HepG2 (cell line): ENCODE measurements around the gene VMO1. TPM values are rescaled to one million over a fixed set of nuclear protein-coding genes. Genes with fewer than 3 reads are reported as not detected.

Experiments
- ATAD3A ChIP-seq: sonication (generic); formaldehyde crosslinking; IDR thresholded peaks from 2 replicates; pipeline ENCODE4 v1.4.0; 2020; ENCODE audit warnings: missing genetic modification reagents
- CAMTA2 ChIP-seq: sonication (generic); formaldehyde crosslinking; IDR thresholded peaks from 2 replicates; pipeline ENCODE4 v1.4.0; 2020; ENCODE audit warnings: mild to moderate bottlenecking, missing genetic modification reagents, borderline replicate concordance
- CCAR2 ChIP-seq: fragments of 200-400 bp; formaldehyde crosslinking; optimal IDR thresholded peaks from 2 replicates; pipeline ENCODE3; 2018; ENCODE audit warnings: low read depth, mild to moderate bottlenecking, low read length, moderate library complexity
- FOSL1 ChIP-seq: sonication (generic); formaldehyde crosslinking; IDR thresholded peaks from 2 replicates; pipeline ENCODE4 v1.9.0; 2021; ENCODE audit warnings: missing genetic modification reagents, borderline replicate concordance
- GFI1 ChIP-seq: sonication (generic); formaldehyde crosslinking; IDR thresholded peaks from 2 replicates; pipeline ENCODE4 v1.5.0; 2020; ENCODE audit warnings: missing genetic modification reagents, mild to moderate bottlenecking, borderline replicate concordance
- HOXA3 ChIP-seq: sonication (generic); formaldehyde crosslinking; IDR thresholded peaks from 2 replicates; pipeline ENCODE4 v1.5.0; 2020; ENCODE audit warnings: missing genetic modification reagents
- KMT2A ChIP-seq: sonication (generic); formaldehyde crosslinking; IDR thresholded peaks from 2 replicates; pipeline ENCODE4 v1.4.0; 2020; ENCODE audit warnings: missing genetic modification reagents
- PHB2 ChIP-seq: fragments of 450-650 bp; IDR thresholded peaks from 2 replicates; pipeline ENCODE4 v1.6.1; 2018; ENCODE audit not compliant: partially characterized antibody
- PHF21A ChIP-seq: sonication (generic); formaldehyde crosslinking; IDR thresholded peaks from 2 replicates; pipeline ENCODE4 v1.5.0; 2020; ENCODE audit warnings: mild to moderate bottlenecking, missing genetic modification reagents
- RBAK ChIP-seq: sonication (generic); formaldehyde crosslinking; IDR thresholded peaks from 2 replicates; pipeline ENCODE4 v1.5.1; 2020; ENCODE audit warnings: mild to moderate bottlenecking, missing genetic modification reagents
- RBFOX2 ChIP-seq: fragments of 200-400 bp; formaldehyde crosslinking; IDR thresholded peaks from 2 replicates; pipeline ENCODE4 v1.6.1; 2017; ENCODE audit warnings: low read depth, mild to moderate bottlenecking, low read length
- REXO4 ChIP-seq: sonication (generic); formaldehyde crosslinking; IDR thresholded peaks from 2 replicates; pipeline ENCODE4 v1.8.0; 2022; ENCODE audit warnings: missing genetic modification reagents, mild to moderate bottlenecking, borderline replicate concordance
- RNF2 ChIP-seq: fragments of 450-650 bp; conservative IDR thresholded peaks from 2 replicates; pipeline ENCODE4 v1.6.1; 2016; ENCODE audit warnings: low read depth
- SRSF1 ChIP-seq: fragments of 200-400 bp; formaldehyde crosslinking; optimal IDR thresholded peaks from 2 replicates; pipeline ENCODE3; 2017; ENCODE audit warnings: mild to moderate bottlenecking, low read depth, low read length, moderate library complexity
- SRY ChIP-seq: sonication (generic); formaldehyde crosslinking; IDR thresholded peaks from 2 replicates; pipeline ENCODE4 v1.8.0; 2022; ENCODE audit warnings: mild to moderate bottlenecking, missing genetic modification reagents
- SYNCRIP ChIP-seq: fragments of 200-400 bp; formaldehyde crosslinking; IDR thresholded peaks from 2 replicates; pipeline ENCODE4 v1.6.1; 2018; ENCODE audit warnings: mild to moderate bottlenecking, low read depth, low read length; ENCODE audit not compliant: insufficient read depth
- TAF15 ChIP-seq: fragments of 200-400 bp; formaldehyde crosslinking; IDR thresholded peaks from one replicate; pipeline ENCODE4 v1.6.1; 2018; ENCODE audit warnings: mild to moderate bottlenecking, low read depth, low read length; ENCODE audit not compliant: poor library complexity, severe bottlenecking
- TCF7L2 ChIP-seq: IDR thresholded peaks from 2 replicates; pipeline ENCODE4 v1.6.1; 2011; ENCODE audit warnings: mild to moderate bottlenecking, low read depth, low read length, moderate library complexity
- ZBTB42 ChIP-seq: sonication (generic); formaldehyde crosslinking; IDR thresholded peaks from 2 replicates; pipeline ENCODE4 v1.5.0; 2020; ENCODE audit warnings: mild to moderate bottlenecking, missing genetic modification reagents
- ZC3H4 ChIP-seq: sonication (generic); formaldehyde crosslinking; IDR thresholded peaks from 2 replicates; pipeline ENCODE4 v1.4.0; 2020; ENCODE audit warnings: missing genetic modification reagents, borderline replicate concordance
- ZFP36 ChIP-seq: fragments of 150-350 bp; IDR thresholded peaks from 2 replicates; pipeline ENCODE4 v1.6.1; 2018; ENCODE audit warnings: borderline replicate concordance, low read length, low read depth; ENCODE audit not compliant: partially characterized antibody
- ZFP82 ChIP-seq: sonication (generic); formaldehyde crosslinking; IDR thresholded peaks from 2 replicates; pipeline ENCODE4 v1.5.1; 2020; ENCODE audit warnings: mild to moderate bottlenecking, missing genetic modification reagents, borderline replicate concordance
- ZNF292 ChIP-seq: sonication (generic); formaldehyde crosslinking; IDR thresholded peaks from 2 replicates; pipeline ENCODE4 v1.8.1; 2022; ENCODE audit warnings: mild to moderate bottlenecking, low read depth, missing genetic modification reagents, borderline replicate concordance
- ZNF331 ChIP-seq: sonication (generic); formaldehyde crosslinking; IDR thresholded peaks from 2 replicates; pipeline ENCODE4 v1.4.0; 2020; ENCODE audit warnings: missing genetic modification reagents
- ZNF543 ChIP-seq: sonication (generic); formaldehyde crosslinking; IDR thresholded peaks from 2 replicates; pipeline ENCODE4 v1.4.0; 2020; ENCODE audit warnings: mild to moderate bottlenecking, missing genetic modification reagents
- ZNF687 ChIP-seq: sonication (generic); formaldehyde crosslinking; IDR thresholded peaks from 2 replicates; pipeline ENCODE4 v1.5.1; 2020; ENCODE audit warnings: mild to moderate bottlenecking, missing genetic modification reagents, moderate library complexity
- ZNF713 ChIP-seq: sonication (generic); formaldehyde crosslinking; IDR thresholded peaks from 2 replicates; pipeline ENCODE4 v1.4.0; 2020; ENCODE audit warnings: mild to moderate bottlenecking, missing genetic modification reagents
- ZNF737 ChIP-seq: sonication (generic); formaldehyde crosslinking; IDR thresholded peaks from 2 replicates; pipeline ENCODE4 v1.5.0; 2020; ENCODE audit warnings: missing genetic modification reagents, mild to moderate bottlenecking, borderline replicate concordance
- ZNF761 ChIP-seq: sonication (generic); formaldehyde crosslinking; conservative IDR thresholded peaks from 2 replicates; pipeline ENCODE4 v1.4.0; 2020; ENCODE audit warnings: mild to moderate bottlenecking, missing genetic modification reagents
- polyA plus RNA-seq, 8 experiments: library from polyadenylated mRNA; depleted of rRNA in 3 of 8; stranded (reverse) in 7 of 8; unstranded in 1 of 8; fragments of >200 nt; fragmentation: Illumina TruSeq in 4 of 8; extraction: Trizol in 4 of 8; gene quantifications; 2 replicates each; pipeline versions ENCODE4 v1.2.1 to v1.2.3, GENCODE V29; 2011 to 2016; ENCODE audit warnings: low read depth in 4 of 8, missing spikeins in 1 of 8, mixed read lengths in 1 of 8; ENCODE audit not compliant: insufficient read depth in 1 of 8
- total RNA-seq, 5 experiments: library from RNA; depleted of rRNA; stranded (reverse); fragments of >200 nt; fragmentation: Illumina TruSeq; extraction: Trizol; gene quantifications; 2 replicates each; pipeline ENCODE4 v1.2.3, GENCODE V29; 2016; ENCODE audit warnings: low read depth in 1 of 5

VMO1 gene
- total and polyA plus RNA-seq, 2 of the 13 experiments (the other 11 are each of a cell fraction or from before 2014, with no cell fraction given), result not detected

- TF ChIP-seq TCF7L2, result no peak
- no peak for TF ChIP-seq ZFP36
- TF ChIP-seq PHF21A (CRISPR knock-in tag), result peak; percentile 88
- TF ChIP-seq CCAR2, result no peak
- peak; percentile 42 for TF ChIP-seq RBFOX2
- TF ChIP-seq ZFP82 (CRISPR knock-in tag), result 0 out of 2 replicates have a peak, but pooled peaks have one; percentile 27
- TF ChIP-seq SYNCRIP, result no peak
- TF ChIP-seq ZNF292 (CRISPR knock-in tag), result peak; percentile 95; the same call in 1 of the 2 replicates
- TF ChIP-seq CAMTA2 (CRISPR knock-in tag), result no peak
- no peak for TF ChIP-seq REXO4 (CRISPR knock-in tag)
- TF ChIP-seq TAF15, result no peak
- no peak for TF ChIP-seq RBAK
- TF ChIP-seq SRSF1, result no peak
- TF ChIP-seq ZNF331 (CRISPR knock-in tag), result peak; percentile 90
- TF ChIP-seq FOSL1 (CRISPR knock-in tag), result 0 out of 2 replicates have a peak, but pooled peaks have one; percentile 11
- TF ChIP-seq GFI1, result peak; percentile 70
- TF ChIP-seq ZNF737 (CRISPR knock-in tag), result no peak
- peak; percentile 98 for TF ChIP-seq ZNF687 (CRISPR knock-in tag)
- TF ChIP-seq ATAD3A (CRISPR knock-in tag), result no peak
- no peak for TF ChIP-seq RNF2
- peak; percentile 63; the same call in 1 of the 2 replicates for TF ChIP-seq ZBTB42 (CRISPR knock-in tag)
- no peak for TF ChIP-seq PHB2
- TF ChIP-seq ZC3H4 (CRISPR knock-in tag), result no peak
- no peak for TF ChIP-seq ZNF713 (CRISPR knock-in tag)
- TF ChIP-seq SRY (CRISPR knock-in tag), result peak; percentile 80
- no peak; the same call in 1 of the 2 replicates for TF ChIP-seq ZNF761 (CRISPR knock-in tag)
- TF ChIP-seq KMT2A, result peak; percentile 52; the same call in 1 of the 2 replicates
- TF ChIP-seq ZNF543 (CRISPR knock-in tag), result 0 out of 2 replicates have a peak, but pooled peaks have one; percentile 23
- peak; percentile 87; the same call in 1 of the 2 replicates for TF ChIP-seq HOXA3 (CRISPR knock-in tag)
These were observed 14.5 kb downstream of the VMO1 start, which contains the start of gene TM4SF5 (continued) for GRCh38 chr17:4771519-4772234.
